ENCODE data around the gene P2RX4. TPM values are rescaled to one million over a fixed set of nuclear protein-coding genes. Genes with fewer than 3 reads are reported as not detected.

P2RX4 gene
- total and polyA plus RNA-seq, 2 of the 4 experiments (the other 2 are of a cell fraction): 9.5 to 12.6 TPM

GRCh38 chr12:121181181-121181580 lies 28.7 kb upstream of the P2RX4 start:
- dilution Hi-C loops (cut with HindIII; ENCODE audit: low sequenced_read_pairs, unreplicated experiment): no loop called here
- H3K27ac ChIP-seq (ENCODE audit: insufficient read depth, low read length): no peak overlapping the region

More at GRCh38 chr12:121181181-121181580, 28.7 kb upstream of the P2RX4 start:
- no peak overlapping the region for H3K56ac ChIP-seq (ENCODE audit: extremely low read depth, insufficient read depth, low read length)
- no TSS peak for BruUV-seq (replicated peaks)
- DNase-seq (peak; percentile 75), ATAC-seq (ENCODE audit: low read depth) (peak; percentile 60)
- H2BK20ac ChIP-seq (ENCODE audit: low read depth, low read length): no peak overlapping the region
- intact Hi-C loops (cut with micrococcal nuclease) (no loop called here), in situ Hi-C loops (cut with MboI; ENCODE audit: low sequenced_read_pairs) (no loop called here)
- H4K8ac ChIP-seq (ENCODE audit: low read depth in 2 of 2, low read length in 2 of 2): no peak overlapping the region
- no peak overlapping the region for H3K18ac ChIP-seq (ENCODE audit: low read depth, low read length)
- H4K91ac ChIP-seq (ENCODE audit: insufficient read depth, low read depth, low read length): no peak overlapping the region
- TF ChIP-seq NFE2L2 (IDR thresholded peaks at IDR 0.05; ENCODE audit: low read depth, low read length) (peak; percentile 88), MAFK (IDR thresholded peaks at IDR 0.05; ENCODE audit: low read depth, low read length) (peak; percentile 23; the same call in 1 of the 2 replicates), FOS (IDR thresholded peaks at IDR 0.05; ENCODE audit: low read depth, low read length) (0 out of 2 replicates have a peak, but pooled peaks have one; percentile 9), SMC3 (IDR thresholded peaks at IDR 0.05; ENCODE audit: low read depth, low read length) (no peak), MXI1 (IDR thresholded peaks at IDR 0.05; ENCODE audit: borderline replicate concordance, low read depth, low read length) (no peak), ELK1 (IDR thresholded peaks at IDR 0.05; ENCODE audit: borderline replicate concordance, low read depth, low read length) (no peak)
- H3K14ac ChIP-seq (replicated peaks; ENCODE audit: low read depth, low read length): no peak overlapping the region
- WGBS, 2 experiments (ENCODE audit: extremely low coverage in 2 of 2, insufficient read length in 1 of 2): no CpG with 5 or more reads among the region's 3 CpGs
- H4K20me1 ChIP-seq (ENCODE audit: insufficient read depth, low read length): no peaks in the 10 kb centered on the region
- no peak overlapping the region for H3K4me2 ChIP-seq (ENCODE audit: low read depth, low read length)
- no peaks in the 10 kb centered on the region for H3K36me3 ChIP-seq (ENCODE audit: control insufficient read depth, insufficient read depth, low read length)
- CTCF ChIA-PET: no interaction called here
- H3K4ac ChIP-seq (ENCODE audit: low read depth, low read length): no peak overlapping the region; the same call in 1 of the 2 replicates
- H3K27me3 ChIP-seq (ENCODE audit: control insufficient read depth, insufficient read depth, low read length): no peaks in the 10 kb centered on the region
- H2AFZ ChIP-seq (replicated peaks; ENCODE audit: low read length, poor library complexity): no peak overlapping the region
- H3K9ac ChIP-seq (ENCODE audit: low read depth, low read length): no peak overlapping the region
- H2BK120ac ChIP-seq (ENCODE audit: low read depth, low read length): no peak overlapping the region
- H2BK15ac ChIP-seq (ENCODE audit: low read depth, low read length): no peak overlapping the region
- H3K23ac ChIP-seq (ENCODE audit: low read depth, low read length): no peak overlapping the region
- H2BK5ac ChIP-seq (ENCODE audit: low read depth, low read length, poor library complexity, severe bottlenecking): no peak overlapping the region
- no peak overlapping the region for H2AK5ac ChIP-seq (ENCODE audit: low read depth, low read length)
- H3K4me1 ChIP-seq (ENCODE audit: control insufficient read depth, insufficient read depth, low read length): no peaks in the 10 kb centered on the region
- no peaks in the 10 kb centered on the region for H3K79me1 ChIP-seq (ENCODE audit: low read depth in 1 of 2, low read length in 2 of 2)
- H3K9me3 ChIP-seq (ENCODE audit: control insufficient read depth, insufficient read depth, low read length): no peaks in the 10 kb centered on the region
- POLR2A ChIA-PET (ENCODE audit: unreplicated experiment): no interaction called here
- no peak overlapping the region for H3K4me3 ChIP-seq (ENCODE audit: insufficient read depth, low read depth, low read length)
- H4K5ac ChIP-seq (ENCODE audit: low read depth, low read length): no peak overlapping the region
- no peak overlapping the region for H2AK9ac ChIP-seq (replicated peaks; ENCODE audit: low read depth, low read length, poor library complexity)
- no peaks in the 10 kb centered on the region for H3K9me1 ChIP-seq (ENCODE audit: insufficient read depth, low read length)
